IMR-90 (cell line): ENCODE measurements around the gene CADM2. TPM values are rescaled to one million over a fixed set of nuclear protein-coding genes. Genes with fewer than 3 reads are reported as not detected.

Source experiments
- ATAC-seq: fragments of 200-7000 bp; cut with Tn5 transposase; 2 replicates; pipeline ENCODE4 v1.9.1; 2020; ENCODE audit warnings: low read depth, mild to moderate bottlenecking, moderate library complexity
- BruUV-seq: library from RNA; stranded (reverse); fragments of 400-500 nt; replicated peaks from 2 replicates; lab custom pipeline; 2021; lab: Mats Ljungman, UMichigan
- CTCF ChIA-PET: fragments of 300-600 bp; formaldehyde crosslinking; extraction: SDS; loops from one replicate; lab custom pipeline; 2021; ENCODE audit warnings: antibody characterized with exemption; lab: Yijun Ruan, JAX
- POLR2A ChIA-PET: fragments of 300-600 bp; sonication (Branson Sonifier 250); formaldehyde crosslinking; loops from one replicate; lab custom pipeline; 2022; ENCODE audit warnings: antibody characterized with exemption; ENCODE audit not compliant: unreplicated experiment; lab: Charles Lee
- DNase-seq: peaks from one replicate; pipeline ENCODE4 v3.0.0; 2013
- H2AFZ ChIP-seq: replicated peaks from 2 replicates; pipeline ENCODE3; 2013; ENCODE audit warnings: low read length, mild to moderate bottlenecking; ENCODE audit not compliant: poor library complexity
- H2AK5ac ChIP-seq: 2 replicates; pipeline ENCODE4 v1.6.1; 2013; ENCODE audit warnings: low read depth, low read length, inconsistent platforms
- H2AK9ac ChIP-seq: replicated peaks from 2 replicates; pipeline ENCODE3; 2013; ENCODE audit warnings: mild to moderate bottlenecking, low read depth, low read length, moderate library complexity; ENCODE audit not compliant: poor library complexity
- H2BK120ac ChIP-seq: 2 replicates; pipeline ENCODE4 v1.6.1; 2013; ENCODE audit warnings: low read depth, low read length, inconsistent platforms
- H2BK15ac ChIP-seq: 3 replicates; pipeline ENCODE4 v1.6.1; 2013; ENCODE audit warnings: low read depth, low read length, inconsistent platforms
- H2BK20ac ChIP-seq: 2 replicates; pipeline ENCODE4 v1.6.1; 2013; ENCODE audit warnings: low read depth, mild to moderate bottlenecking, inconsistent platforms, low read length, moderate library complexity
- H2BK5ac ChIP-seq: 2 replicates; pipeline ENCODE4 v1.6.1; 2013; ENCODE audit warnings: mild to moderate bottlenecking, low read depth, low read length, inconsistent platforms; ENCODE audit not compliant: poor library complexity, severe bottlenecking
- H3K14ac ChIP-seq: replicated peaks from 2 replicates; pipeline ENCODE4 v1.6.1; 2013; ENCODE audit warnings: low read depth, low read length, inconsistent platforms
- H3K18ac ChIP-seq: 2 replicates; pipeline ENCODE4 v1.6.1; 2013; ENCODE audit warnings: low read depth, low read length, control low read depth
- H3K23ac ChIP-seq: 2 replicates; pipeline ENCODE4 v1.6.1; 2013; ENCODE audit warnings: low read depth, low read length, inconsistent platforms
- H3K27ac ChIP-seq: 2 replicates; pipeline ENCODE4 v1.5.1; 2013; ENCODE audit warnings: mild to moderate bottlenecking, control low read depth, low read length; ENCODE audit not compliant: insufficient read depth
- H3K27me3 ChIP-seq: 2 replicates; pipeline ENCODE4 v1.6.1; 2013; ENCODE audit warnings: low read length; ENCODE audit not compliant: control insufficient read depth, insufficient read depth
- H3K36me3 ChIP-seq: 2 replicates; pipeline ENCODE4 v1.6.1; 2013; ENCODE audit warnings: low read length, mixed read lengths; ENCODE audit not compliant: control insufficient read depth, insufficient read depth
- H3K4ac ChIP-seq: 2 replicates; pipeline ENCODE4 v1.6.1; 2013; ENCODE audit warnings: low read depth, low read length, inconsistent platforms
- H3K4me1 ChIP-seq: 2 replicates; pipeline ENCODE4 v1.6.1; 2013; ENCODE audit warnings: low read length, mixed read lengths; ENCODE audit not compliant: control insufficient read depth, insufficient read depth
- H3K4me2 ChIP-seq: 2 replicates; pipeline ENCODE4 v1.6.1; 2013; ENCODE audit warnings: low read depth, mild to moderate bottlenecking, control low read depth, low read length, moderate library complexity
- H3K4me3 ChIP-seq: 2 replicates; pipeline ENCODE4 v1.5.1; 2013; ENCODE audit warnings: low read depth, mild to moderate bottlenecking, control low read depth, low read length, moderate library complexity; ENCODE audit not compliant: insufficient read depth
- H3K56ac ChIP-seq: 2 replicates; pipeline ENCODE4 v1.6.1; 2013; ENCODE audit warnings: low read length, inconsistent platforms; ENCODE audit not compliant: insufficient read depth; ENCODE audit errors: extremely low read depth
- H3K79me1 ChIP-seq, 2 experiments: 2 replicates each; pipeline ENCODE4 v1.6.1; 2013; ENCODE audit warnings: low read length in 2 of 2, inconsistent platforms in 1 of 2, low read depth in 1 of 2
- H3K9ac ChIP-seq: 2 replicates; pipeline ENCODE4 v1.6.1; 2013; ENCODE audit warnings: low read depth, low read length, control low read depth
- H3K9me1 ChIP-seq: 2 replicates; pipeline ENCODE4 v1.6.1; 2013; ENCODE audit warnings: low read length, inconsistent platforms; ENCODE audit not compliant: insufficient read depth
- H3K9me3 ChIP-seq: 2 replicates; pipeline ENCODE4 v1.6.1; 2013; ENCODE audit warnings: low read length; ENCODE audit not compliant: control insufficient read depth, insufficient read depth
- H4K20me1 ChIP-seq: 2 replicates; pipeline ENCODE4 v1.6.1; 2013; ENCODE audit warnings: low read length, inconsistent platforms; ENCODE audit not compliant: insufficient read depth
- H4K5ac ChIP-seq: 2 replicates; pipeline ENCODE4 v1.6.1; 2013; ENCODE audit warnings: mild to moderate bottlenecking, low read depth, low read length, control low read depth
- H4K8ac ChIP-seq, 2 experiments: 2 replicates each; pipeline ENCODE4 v1.6.1; 2013; ENCODE audit warnings: low read depth in 2 of 2, low read length in 2 of 2, control low read depth in 1 of 2, inconsistent platforms in 1 of 2
- H4K91ac ChIP-seq: 2 replicates; pipeline ENCODE4 v1.6.1; 2013; ENCODE audit warnings: low read depth, low read length, inconsistent platforms; ENCODE audit not compliant: insufficient read depth
- BHLHE40 ChIP-seq: fragments of 150-350 bp; IDR thresholded peaks from 2 replicates; pipeline ENCODE4 v1.6.1; 2016; ENCODE audit warnings: mild to moderate bottlenecking, low read depth, low read length
- CEBPB ChIP-seq: IDR thresholded peaks from 2 replicates; pipeline ENCODE4 v1.6.1; 2012; ENCODE audit warnings: low read depth, low read length, improper control_type of control experiment
- CHD1 ChIP-seq: IDR thresholded peaks from 2 replicates; pipeline ENCODE4 v1.6.1; 2012; ENCODE audit warnings: low read depth, low read length, improper control_type of control experiment
- FOS ChIP-seq: fragments of 150-350 bp; IDR thresholded peaks from 2 replicates; pipeline ENCODE4 v1.6.1; 2016; ENCODE audit warnings: low read depth, low read length
- MAFK ChIP-seq: IDR thresholded peaks from 2 replicates; pipeline ENCODE4 v1.6.1; 2012; ENCODE audit warnings: low read depth, low read length, improper control_type of control experiment
- MAZ ChIP-seq: IDR thresholded peaks from 2 replicates; pipeline ENCODE4 v1.6.1; 2012; ENCODE audit warnings: low read depth, mild to moderate bottlenecking, low read length, improper control_type of control experiment, moderate library complexity, borderline replicate concordance
- MXI1 ChIP-seq: IDR thresholded peaks from 2 replicates; pipeline ENCODE4 v1.6.1; 2012; ENCODE audit warnings: low read depth, mild to moderate bottlenecking, low read length, moderate library complexity, borderline replicate concordance
- NFE2L2 ChIP-seq: fragments of 150-350 bp; IDR thresholded peaks from 2 replicates; pipeline ENCODE4 v1.6.1; 2016; ENCODE audit warnings: low read depth, mild to moderate bottlenecking, low read length
- POLR2A ChIP-seq: IDR thresholded peaks from 2 replicates; pipeline ENCODE4 v1.6.1; 2012; ENCODE audit warnings: mild to moderate bottlenecking, low read depth, low read length
- RAD21 ChIP-seq: IDR thresholded peaks from 2 replicates; pipeline ENCODE4 v1.6.1; 2012; ENCODE audit warnings: low read length, improper control_type of control experiment
- RCOR1 ChIP-seq: IDR thresholded peaks from 2 replicates; pipeline ENCODE4 v1.6.1; 2012; ENCODE audit warnings: mild to moderate bottlenecking, low read length, improper control_type of control experiment; ENCODE audit not compliant: insufficient replicate concordance
- RFX5 ChIP-seq: IDR thresholded peaks from 2 replicates; pipeline ENCODE4 v1.8.0; 2012; ENCODE audit warnings: low read depth, mild to moderate bottlenecking, low read length, moderate library complexity
- SMC3 ChIP-seq: fragments of 150-350 bp; IDR thresholded peaks from 2 replicates; pipeline ENCODE4 v1.6.1; 2016; ENCODE audit warnings: low read depth, mild to moderate bottlenecking, antibody characterized with exemption, low read length, moderate library complexity
- USF2 ChIP-seq: fragments of 150-350 bp; IDR thresholded peaks from 2 replicates; pipeline ENCODE4 v1.6.1; 2017; ENCODE audit warnings: mild to moderate bottlenecking, antibody characterized with exemption, low read length, low read depth
- WGBS, 2 experiments: methylation state at CpG; one replicate each; pipeline versions ENCODE4 v1.1.5 to v1.1.7; 2013; ENCODE audit warnings: missing lambda C conversion rate in 2 of 2; ENCODE audit not compliant: insufficient read length in 1 of 2; ENCODE audit errors: extremely low coverage in 2 of 2; 5-methylcytosine and 5-hydroxymethylcytosine counted together
- dilution Hi-C: fragments of 300-500 bp; cut with HindIII; formaldehyde crosslinking; loops from one replicate; pipeline ENCODE4 v1.14.3; 2018; ENCODE audit warnings: low sequenced_read_pairs; ENCODE audit not compliant: unreplicated experiment
- in situ Hi-C: fragments of 300-500 bp; cut with MboI; formaldehyde crosslinking; loops from 3 replicates; pipeline ENCODE4 v1.14.3; 2019; ENCODE audit warnings: low sequenced_read_pairs, inconsistent platforms, mixed read lengths
- intact Hi-C: fragments of 100-400 bp; cut with micrococcal nuclease; formaldehyde crosslinking; loops from 2 replicates; pipeline ENCODE4 v1.10.0; 2022
- polyA plus RNA-seq, 3 experiments: library from polyadenylated mRNA; depleted of rRNA; stranded (reverse); fragments of >200 nt; gene quantifications; 2 replicates each; pipeline ENCODE4 v1.2.3, GENCODE V29; 2012; ENCODE audit warnings: low replicate concordance in 1 of 3
- total RNA-seq: library from RNA; depleted of rRNA; stranded (reverse); fragments of >200 nt; gene quantifications from 2 replicates; pipeline ENCODE4 v1.2.3, GENCODE V29; 2012
- TF ChIP-seq, protein P1 (sequence below): fragments of 150-350 bp; IDR thresholded peaks from 2 replicates; pipeline ENCODE4 v1.6.1; 2016; ENCODE audit warnings: low read depth, mild to moderate bottlenecking, low read length, moderate library complexity, borderline replicate concordance
- TF ChIP-seq, protein P2 (sequence below): conservative IDR thresholded peaks from 2 replicates; pipeline ENCODE4 v1.5.1; 2012; ENCODE audit warnings: mild to moderate bottlenecking, low read depth, low read length, improper control_type of control experiment

The CADM2 gene
- total and polyA plus RNA-seq, 2 of the 4 experiments (the other 2 are of a cell fraction), result not detected

DNA sequence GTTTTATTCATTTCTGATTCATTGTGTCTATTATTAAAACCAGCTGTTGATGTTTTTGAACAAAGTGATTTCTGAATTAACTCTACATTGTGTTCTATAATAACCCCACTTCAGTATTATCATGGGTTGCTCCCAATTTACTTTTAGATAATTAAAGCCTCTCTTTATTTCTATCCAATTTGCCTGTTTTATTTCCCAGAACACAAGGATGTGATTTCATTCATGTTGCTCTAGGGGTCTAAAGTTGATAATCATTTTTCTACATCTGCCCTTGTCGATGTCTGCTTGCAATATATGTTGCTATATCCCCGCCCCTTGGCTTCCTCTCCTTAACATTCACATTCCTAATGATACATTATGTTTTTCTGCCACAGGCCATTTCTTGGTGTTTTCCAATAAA is 747.3 kb downstream of the CADM2 start:
- TF ChIP-seq CEBPB (no peak), RCOR1 (no peak), RAD21 (no peak), MXI1 (no peak), CHD1 (no peak), FOS (no peak), USF2 (no peak), BHLHE40 (no peak), SMC3 (no peak), POLR2A (no peak), RFX5 (no peak), NFE2L2 (no peak), MAFK (no peak), MAZ (no peak)
- TF ChIP-seq, protein P1, sequence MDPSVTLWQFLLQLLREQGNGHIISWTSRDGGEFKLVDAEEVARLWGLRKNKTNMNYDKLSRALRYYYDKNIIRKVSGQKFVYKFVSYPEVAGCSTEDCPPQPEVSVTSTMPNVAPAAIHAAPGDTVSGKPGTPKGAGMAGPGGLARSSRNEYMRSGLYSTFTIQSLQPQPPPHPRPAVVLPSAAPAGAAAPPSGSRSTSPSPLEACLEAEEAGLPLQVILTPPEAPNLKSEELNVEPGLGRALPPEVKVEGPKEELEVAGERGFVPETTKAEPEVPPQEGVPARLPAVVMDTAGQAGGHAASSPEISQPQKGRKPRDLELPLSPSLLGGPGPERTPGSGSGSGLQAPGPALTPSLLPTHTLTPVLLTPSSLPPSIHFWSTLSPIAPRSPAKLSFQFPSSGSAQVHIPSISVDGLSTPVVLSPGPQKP, result no peak
- TF ChIP-seq, protein P2, sequence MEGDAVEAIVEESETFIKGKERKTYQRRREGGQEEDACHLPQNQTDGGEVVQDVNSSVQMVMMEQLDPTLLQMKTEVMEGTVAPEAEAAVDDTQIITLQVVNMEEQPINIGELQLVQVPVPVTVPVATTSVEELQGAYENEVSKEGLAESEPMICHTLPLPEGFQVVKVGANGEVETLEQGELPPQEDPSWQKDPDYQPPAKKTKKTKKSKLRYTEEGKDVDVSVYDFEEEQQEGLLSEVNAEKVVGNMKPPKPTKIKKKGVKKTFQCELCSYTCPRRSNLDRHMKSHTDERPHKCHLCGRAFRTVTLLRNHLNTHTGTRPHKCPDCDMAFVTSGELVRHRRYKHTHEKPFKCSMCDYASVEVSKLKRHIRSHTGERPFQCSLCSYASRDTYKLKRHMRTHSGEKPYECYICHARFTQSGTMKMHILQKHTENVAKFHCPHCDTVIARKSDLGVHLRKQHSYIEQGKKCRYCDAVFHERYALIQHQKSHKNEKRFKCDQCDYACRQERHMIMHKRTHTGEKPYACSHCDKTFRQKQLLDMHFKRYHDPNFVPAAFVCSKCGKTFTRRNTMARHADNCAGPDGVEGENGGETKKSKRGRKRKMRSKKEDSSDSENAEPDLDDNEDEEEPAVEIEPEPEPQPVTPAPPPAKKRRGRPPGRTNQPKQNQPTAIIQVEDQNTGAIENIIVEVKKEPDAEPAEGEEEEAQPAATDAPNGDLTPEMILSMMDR, result no peak
- ATAC-seq (no peak), DNase-seq (no peak)
- ChIA-PET CTCF (no interaction called here), POLR2A (no interaction called here)
- Histone ChIP-seq H3K14ac (no peak overlapping the region), H3K56ac (no peak overlapping the region), H2AK9ac (no peak overlapping the region), H2AK5ac (no peak overlapping the region), H4K20me1 (no peaks in the 10 kb centered on the region), H3K9me3 (no peaks in the 10 kb centered on the region), H2AFZ (no peak overlapping the region), H4K8ac (no peak overlapping the region), H3K23ac (no peak overlapping the region), H3K27ac (no peak overlapping the region), H2BK120ac (no peak overlapping the region), H2BK20ac (no peak overlapping the region), H3K4me3 (no peak overlapping the region), H4K91ac (no peak overlapping the region), H2BK15ac (no peak overlapping the region), H3K27me3 (no peaks in the 10 kb centered on the region), H3K9ac (no peak overlapping the region), H3K4me1 (no peaks in the 10 kb centered on the region), H3K79me1 (no peaks in the 10 kb centered on the region), H3K18ac (no peak overlapping the region), H4K5ac (no peak overlapping the region), H3K9me1 (no peaks in the 10 kb centered on the region), H3K36me3 (no peaks in the 10 kb centered on the region), H3K4me2 (no peak overlapping the region), H3K4ac (no peak overlapping the region), H2BK5ac (no peak overlapping the region)
- dilution Hi-C loops (no loop called here), in situ Hi-C loops (no loop called here), intact Hi-C loops (no loop called here)
- BruUV-seq, result no TSS peak
- no CpG with 5 or more reads among the region's 2 CpGs for WGBS, 2 experiments
